Measurements from ENCODE around the gene AATK. TPM values are rescaled to one million over a fixed set of nuclear protein-coding genes. Genes with fewer than 3 reads are reported as not detected.
A peak's percentile ranks its signal among the peaks of the same experiment; 100 is the strongest.

The AATK gene
- total RNA-seq, 1 donor from 2014 or later = 72.5 TPM

GRCh38 chr17:81160306-81160705 is 5.7 kb downstream of the AATK start:
- Histone ChIP-seq H3K27me3 (peaks cover 7% of the 10 kb centered on the region), H3K27ac (peak overlapping the region; percentile 71), H3K4me3 (peak overlapping the region; percentile 48), H3K9me3 (no peaks in the 10 kb centered on the region), H3K36me3 (no peaks in the 10 kb centered on the region), H3K4me1 (peaks cover 6% of the 10 kb centered on the region)
- peak; percentile 82 for DNase-seq
- intact Hi-C loops (cut with DNase I) = no loop called here
- ATAC-seq = peak; percentile 65
- TF ChIP-seq, protein P1, sequence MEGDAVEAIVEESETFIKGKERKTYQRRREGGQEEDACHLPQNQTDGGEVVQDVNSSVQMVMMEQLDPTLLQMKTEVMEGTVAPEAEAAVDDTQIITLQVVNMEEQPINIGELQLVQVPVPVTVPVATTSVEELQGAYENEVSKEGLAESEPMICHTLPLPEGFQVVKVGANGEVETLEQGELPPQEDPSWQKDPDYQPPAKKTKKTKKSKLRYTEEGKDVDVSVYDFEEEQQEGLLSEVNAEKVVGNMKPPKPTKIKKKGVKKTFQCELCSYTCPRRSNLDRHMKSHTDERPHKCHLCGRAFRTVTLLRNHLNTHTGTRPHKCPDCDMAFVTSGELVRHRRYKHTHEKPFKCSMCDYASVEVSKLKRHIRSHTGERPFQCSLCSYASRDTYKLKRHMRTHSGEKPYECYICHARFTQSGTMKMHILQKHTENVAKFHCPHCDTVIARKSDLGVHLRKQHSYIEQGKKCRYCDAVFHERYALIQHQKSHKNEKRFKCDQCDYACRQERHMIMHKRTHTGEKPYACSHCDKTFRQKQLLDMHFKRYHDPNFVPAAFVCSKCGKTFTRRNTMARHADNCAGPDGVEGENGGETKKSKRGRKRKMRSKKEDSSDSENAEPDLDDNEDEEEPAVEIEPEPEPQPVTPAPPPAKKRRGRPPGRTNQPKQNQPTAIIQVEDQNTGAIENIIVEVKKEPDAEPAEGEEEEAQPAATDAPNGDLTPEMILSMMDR (IDR thresholded peaks at IDR 0.05) = no peak

DNA sequence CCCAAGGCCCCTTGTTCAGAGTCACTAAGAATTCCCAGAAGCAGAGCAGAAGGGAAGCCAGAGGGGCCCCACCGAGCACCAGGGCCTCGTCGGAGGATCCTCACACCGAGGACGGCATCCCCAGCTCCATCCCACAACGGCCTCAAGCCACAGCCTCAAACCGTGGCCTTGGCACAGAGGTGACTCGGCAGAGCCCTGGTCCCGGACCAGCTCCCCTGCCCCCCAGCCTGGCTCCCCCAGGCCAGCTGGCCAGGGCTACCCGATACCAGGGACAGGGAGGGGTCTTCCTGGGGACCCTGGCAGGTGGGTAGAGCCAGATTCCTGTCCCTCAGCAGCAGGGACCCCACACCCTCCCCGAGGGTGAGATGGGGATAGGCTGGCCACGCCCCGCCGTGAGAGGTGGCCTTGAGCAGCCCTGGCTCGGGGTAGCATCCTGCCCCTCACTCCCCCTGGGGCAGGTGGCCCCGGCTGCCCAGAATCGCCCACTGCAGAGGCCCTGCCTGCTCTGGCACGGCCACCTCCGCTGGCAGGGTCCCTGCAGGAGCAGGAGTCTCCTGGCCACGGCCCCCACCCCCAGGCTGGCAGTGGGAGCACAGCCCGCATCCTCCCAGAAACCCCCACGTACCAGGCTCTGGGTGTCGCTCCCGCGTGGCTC is 6.3 kb downstream of the AATK start:
- no peaks in the 10 kb centered on the region for H3K36me3 ChIP-seq
- peak overlapping the region; percentile 48 for H3K4me3 ChIP-seq
- H3K4me1 ChIP-seq = peaks cover 6% of the 10 kb centered on the region
- H3K9me3 ChIP-seq = no peaks in the 10 kb centered on the region
- H3K27me3 ChIP-seq = peaks cover under 1% of the 10 kb centered on the region
- intact Hi-C loops (cut with DNase I) = no loop called here
- peak; percentile 6 for ATAC-seq
- TF ChIP-seq, protein P1 (IDR thresholded peaks at IDR 0.05) = no peak
- DNase-seq = no peak
- peak overlapping the region; percentile 71 for H3K27ac ChIP-seq

- Histone ChIP-seq H3K4me1 (peaks cover 6% of the 10 kb centered on the region), H3K9me3 (no peaks in the 10 kb centered on the region), H3K4me3 (peak overlapping the region; percentile 48), H3K27me3 (no peaks in the 10 kb centered on the region), H3K36me3 (no peaks in the 10 kb centered on the region), H3K27ac (no peak overlapping the region)
- DNase-seq (no peak), ATAC-seq (no peak)
- intact Hi-C loops (cut with DNase I) = no loop called here
- TF ChIP-seq, protein P1 (IDR thresholded peaks at IDR 0.05) = no peak
Observed at GRCh38 chr17:81158688-81159590, 7.1 kb downstream of the AATK start.

DNA sequence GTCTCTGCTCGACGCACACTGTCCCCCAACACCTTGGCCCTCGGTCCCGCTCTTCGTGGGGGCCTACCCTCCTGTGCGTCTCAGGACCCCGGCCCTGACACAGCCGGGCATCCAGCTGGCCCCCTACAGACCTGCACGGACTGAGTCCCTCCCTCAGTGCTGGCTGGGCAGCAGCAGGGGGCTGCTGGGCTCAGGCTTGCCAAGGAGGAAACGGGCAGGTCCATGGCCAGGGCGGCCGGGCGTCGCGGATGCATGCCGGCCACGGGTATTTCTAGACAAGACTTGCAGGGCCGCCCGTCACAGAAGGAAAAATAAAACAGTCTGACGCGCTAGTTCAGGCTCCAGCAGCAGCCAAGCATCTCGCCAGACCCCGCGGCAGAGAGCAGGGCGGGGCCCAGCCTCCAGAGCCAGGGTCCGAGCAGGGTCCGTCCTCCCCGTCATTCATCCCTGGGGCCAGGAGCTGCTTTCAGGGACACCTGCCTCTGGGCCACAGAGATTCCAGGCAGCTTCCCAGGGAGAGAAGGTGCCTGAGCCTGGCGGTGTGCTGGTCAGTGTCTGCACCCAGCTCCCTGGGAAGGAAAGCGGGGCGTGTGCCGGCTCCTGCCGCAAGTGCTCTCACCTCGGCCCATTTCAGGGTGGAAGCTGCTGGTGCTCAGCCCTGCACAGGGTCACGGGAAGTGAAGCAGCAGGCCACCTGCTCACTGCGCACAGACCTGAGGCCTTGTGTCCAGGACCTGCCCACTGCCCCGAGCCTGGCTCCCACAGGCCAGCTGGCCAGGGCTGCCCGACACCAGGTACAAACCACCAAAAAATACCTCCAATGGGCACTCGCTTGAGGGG is 8.0 kb downstream of the AATK start:
- Histone ChIP-seq H3K4me1 (peaks cover 6% of the 10 kb centered on the region), H3K27me3 (no peaks in the 10 kb centered on the region), H3K27ac (no peak overlapping the region), H3K4me3 (no peak overlapping the region), H3K9me3 (no peaks in the 10 kb centered on the region), H3K36me3 (no peaks in the 10 kb centered on the region)
- no peak for DNase-seq
- no peak for ATAC-seq
- intact Hi-C loops (cut with DNase I) = no loop called here
- TF ChIP-seq, protein P1 (IDR thresholded peaks at IDR 0.05) = no peak
